WTC11 (cell line): ENCODE data around the gene LSM3. TPM values are rescaled to one million over a fixed set of nuclear protein-coding genes. Genes with fewer than 3 reads are reported as not detected.

Source experiments
- ATAC-seq: fragments of 200-7000 bp; cut with Tn5 transposase; 2 replicates; pipeline ENCODE4 v1.10.0; 2021; ENCODE audit warnings: mild to moderate bottlenecking, moderate library complexity
- CTCF ChIA-PET: fragments of 300-600 bp; sonication (Branson Sonifier 250); formaldehyde crosslinking; loops from one replicate; lab custom pipeline; 2021; ENCODE audit warnings: antibody characterized with exemption; lab: Charles Lee
- POLR2A ChIA-PET: fragments of 350-600 bp; sonication (Branson Sonifier 250); formaldehyde crosslinking; loops from one replicate; lab custom pipeline; 2021; ENCODE audit warnings: antibody characterized with exemption; lab: Charles Lee
- DNase-seq: peaks from one replicate; pipeline ENCODE4 v3.0.0; 2021; ENCODE audit warnings: low spot score
- H3K27ac Mint-ChIP-seq: 2 replicates; pipeline ENCODE4 v1.8.0; 2021; ENCODE audit warnings: mixed read lengths
- H3K27me3 Mint-ChIP-seq: 2 replicates; pipeline ENCODE4 v1.8.0; 2021; ENCODE audit warnings: low read depth, mild to moderate bottlenecking, moderate library complexity, mixed read lengths
- H3K36me3 Mint-ChIP-seq: 2 replicates; pipeline ENCODE4 v1.8.0; 2021; ENCODE audit warnings: mixed read lengths
- H3K4me1 Mint-ChIP-seq: 2 replicates; pipeline ENCODE4 v1.8.0; 2022; ENCODE audit warnings: mixed read lengths
- H3K4me3 Mint-ChIP-seq: 2 replicates; pipeline ENCODE4 v1.8.0; 2021; ENCODE audit warnings: mild to moderate bottlenecking, moderate library complexity, mixed read lengths
- H3K9me3 Mint-ChIP-seq: 2 replicates; pipeline ENCODE4 v1.8.0; 2021; ENCODE audit warnings: mixed read lengths
- AR ChIP-seq: fragments of 250-450 bp; sonication (Bioruptor Pico); IDR thresholded peaks from 2 replicates; pipeline ENCODE4 v1.9.0; 2021; ENCODE audit warnings: mild to moderate bottlenecking
- ATF3 ChIP-seq: sonication (generic); formaldehyde crosslinking; conservative IDR thresholded peaks from 2 replicates; pipeline ENCODE4 v1.8.1; 2022; ENCODE audit warnings: mild to moderate bottlenecking, missing genetic modification reagents
- CTCF ChIP-seq: fragments of 200-600 bp; IDR thresholded peaks from 2 replicates; pipeline ENCODE4 v1.8.0; 2022; ENCODE audit warnings: antibody characterized with exemption
- IRF1 ChIP-seq: sonication (generic); formaldehyde crosslinking; IDR thresholded peaks from 2 replicates; pipeline ENCODE4 v1.8.0; 2023; ENCODE audit warnings: missing genetic modification reagents
- JAZF1 ChIP-seq: fragments of 250-450 bp; sonication (Bioruptor Pico); IDR thresholded peaks from 2 replicates; pipeline ENCODE4 v1.9.0; 2021; ENCODE audit warnings: moderate library complexity, mild to moderate bottlenecking, inconsistent platforms
- JUN ChIP-seq: sonication (generic); formaldehyde crosslinking; IDR thresholded peaks from 2 replicates; pipeline ENCODE4 v1.8.0; 2023; ENCODE audit warnings: mild to moderate bottlenecking, missing genetic modification reagents
- MAX ChIP-seq: sonication (generic); formaldehyde crosslinking; IDR thresholded peaks from 2 replicates; pipeline ENCODE4 v1.8.0; 2022; ENCODE audit warnings: mild to moderate bottlenecking, missing genetic modification reagents
- NR1H2 ChIP-seq: sonication (generic); formaldehyde crosslinking; IDR thresholded peaks from 2 replicates; pipeline ENCODE4 v1.9.0; 2021; ENCODE audit warnings: mild to moderate bottlenecking, moderate library complexity, missing genetic modification reagents
- NR2C2 ChIP-seq: sonication (generic); formaldehyde crosslinking; IDR thresholded peaks from 2 replicates; pipeline ENCODE4 v1.8.0; 2022; ENCODE audit warnings: mild to moderate bottlenecking, missing genetic modification reagents
- NR3C1 ChIP-seq: sonication (generic); formaldehyde crosslinking; conservative IDR thresholded peaks from 2 replicates; pipeline ENCODE4 v1.8.1; 2023; ENCODE audit warnings: low read depth, mild to moderate bottlenecking, missing genetic modification reagents
- RORB ChIP-seq: fragments of 250-450 bp; sonication (Bioruptor Pico); IDR thresholded peaks from 2 replicates; pipeline ENCODE4 v1.9.0; 2021; ENCODE audit warnings: mild to moderate bottlenecking
- USF2 ChIP-seq: sonication (generic); formaldehyde crosslinking; IDR thresholded peaks from 2 replicates; pipeline ENCODE4 v1.8.1; 2023; ENCODE audit warnings: mild to moderate bottlenecking, missing genetic modification reagents, moderate library complexity
- ZBTB43 ChIP-seq: sonication (generic); formaldehyde crosslinking; IDR thresholded peaks from 2 replicates; pipeline ENCODE4 v1.8.1; 2023; ENCODE audit warnings: mild to moderate bottlenecking, missing genetic modification reagents
- ZMAT4 ChIP-seq: fragments of 250-450 bp; sonication (Bioruptor Pico); IDR thresholded peaks from 2 replicates; pipeline ENCODE4 v1.9.0; 2021; ENCODE audit warnings: mild to moderate bottlenecking
- ZNF138 ChIP-seq: sonication (generic); formaldehyde crosslinking; conservative IDR thresholded peaks from 2 replicates; pipeline ENCODE4 v1.8.1; 2022; ENCODE audit warnings: mild to moderate bottlenecking, moderate library complexity, missing genetic modification reagents
- ZNF396 ChIP-seq: fragments of 250-450 bp; sonication (Bioruptor Pico); IDR thresholded peaks from 2 replicates; pipeline ENCODE4 v1.8.0; 2021; ENCODE audit warnings: mild to moderate bottlenecking, moderate library complexity, borderline replicate concordance
- ZNF416 ChIP-seq: fragments of 250-450 bp; sonication (Bioruptor Pico); IDR thresholded peaks from 2 replicates; pipeline ENCODE4 v1.9.0; 2021; ENCODE audit warnings: mild to moderate bottlenecking, inconsistent platforms
- ZNF425 ChIP-seq: fragments of 250-450 bp; sonication (Bioruptor Pico); conservative IDR thresholded peaks from 2 replicates; pipeline ENCODE4 v1.9.0; 2021; ENCODE audit warnings: mild to moderate bottlenecking
- ZSCAN18 ChIP-seq: fragments of 250-450 bp; sonication (Bioruptor Pico); IDR thresholded peaks from 2 replicates; pipeline ENCODE4 v2.1.2; 2022; ENCODE audit warnings: mild to moderate bottlenecking, moderate library complexity
- total RNA-seq: library from RNA; stranded (reverse); gene quantifications from 3 replicates; pipeline ENCODE4 v1.2.3, GENCODE V29; 2021

Gene LSM3
- total RNA-seq, 1 experiment from 2014 or later: 21.4 TPM

- H3K36me3 Mint-ChIP-seq: peaks cover 7% of the 10 kb centered on the region
- H3K4me3 Mint-ChIP-seq: no peak overlapping the region
- peaks cover 5% of the 10 kb centered on the region; the same call in 1 of the 2 replicates for H3K4me1 Mint-ChIP-seq
- POLR2A ChIA-PET: interaction anchor here (0.7 kb wide), 1 partner anchor 265 kb away, joined by 4 read pairs; no protein-coding TSS in a partner anchor
- peak overlapping the region; percentile 74; the same call in 1 of the 2 replicates for H3K27ac Mint-ChIP-seq
- ATAC-seq (peak; percentile 81), DNase-seq (peak; percentile 60)
- no peaks in the 10 kb centered on the region for H3K9me3 Mint-ChIP-seq
- CTCF ChIA-PET: interaction anchor here (0.6 to 3.1 kb wide), 117 partner anchors 8 to 447 kb away, joined by 3 to 67 read pairs (median 6); partner anchors contain the start of genes CCDC174, CHCHD4, LSM3 and TMEM43
- H3K27me3 Mint-ChIP-seq: no peaks in the 10 kb centered on the region
- TF ChIP-seq CTCF: peak; percentile 71; the same call in 1 of the 2 replicates
- TF ChIP-seq NR2C2: no peak
These were observed 25.0 kb downstream of the LSM3 start for GRCh38 chr3:14203521-14204079.

- POLR2A ChIA-PET: no interaction called here
- Mint-ChIP-seq H3K27me3 (no peaks in the 10 kb centered on the region), H3K9me3 (no peaks in the 10 kb centered on the region), H3K36me3 (no peaks in the 10 kb centered on the region; the same call in 1 of the 2 replicates), H3K27ac (no peak overlapping the region), H3K4me3 (no peak overlapping the region), H3K4me1 (peaks cover 7% of the 10 kb centered on the region; the same call in 1 of the 2 replicates)
- CTCF ChIA-PET: interaction anchor here (1.2 to 3.1 kb wide), 26 partner anchors 8 to 330 kb away, joined by 4 to 67 read pairs (median 13); partner anchors contain the start of genes LSM3 and XPC
- no peak for ATAC-seq
- no peak for DNase-seq
- TF ChIP-seq JUN (CRISPR knock-in tag) (no peak), AR (CRISPR knock-in tag) (no peak), ZNF425 (CRISPR knock-in tag) (no peak), ZNF416 (CRISPR knock-in tag) (no peak), RORB (no peak), ZBTB43 (CRISPR knock-in tag) (no peak), ZSCAN18 (CRISPR knock-in tag) (no peak), NR1H2 (CRISPR knock-in tag) (no peak), JAZF1 (no peak), USF2 (CRISPR knock-in tag) (no peak), ATF3 (CRISPR knock-in tag) (no peak), ZNF138 (CRISPR knock-in tag) (no peak), IRF1 (CRISPR knock-in tag) (no peak), ZMAT4 (CRISPR knock-in tag) (no peak), NR3C1 (CRISPR knock-in tag) (no peak), ZNF396 (CRISPR knock-in tag) (no peak), MAX (CRISPR knock-in tag) (no peak)
These were observed 26.1 kb downstream of the LSM3 start for GRCh38 chr3:14204515-14205284.
